Esophagus (tissue), 2 donors: ENCODE results near the gene COL9A1. TPM values are rescaled to one million over a fixed set of nuclear protein-coding genes. Genes with fewer than 3 reads are reported as not detected.

Source experiments
- H3K27ac ChIP-seq, 2 donors: one replicate each; pipeline ENCODE4 v1.5.1; 2013; ENCODE audit warnings: low read depth in 2 of 2, mild to moderate bottlenecking in 2 of 2, inconsistent platforms in 1 of 2, low read length in 1 of 2, moderate library complexity in 1 of 2
- H3K27me3 ChIP-seq, 2 donors: one replicate each; pipeline ENCODE4 v1.6.1; 2013; ENCODE audit warnings: low read length in 2 of 2, control low read depth in 1 of 2, mild to moderate bottlenecking in 1 of 2; ENCODE audit not compliant: insufficient read depth in 2 of 2, control insufficient read depth in 1 of 2
- H3K36me3 ChIP-seq, 2 donors: one replicate each; pipeline ENCODE4 v1.6.1; 2013; ENCODE audit warnings: low read length in 1 of 2; ENCODE audit not compliant: control insufficient read depth in 2 of 2, insufficient read depth in 2 of 2
- H3K4me1 ChIP-seq, 2 donors: one replicate each; pipeline ENCODE4 v1.6.1; 2013; ENCODE audit warnings: low read length in 1 of 2; ENCODE audit not compliant: control insufficient read depth in 2 of 2, insufficient read depth in 2 of 2
- H3K4me3 ChIP-seq, 2 donors: one replicate each; pipeline ENCODE4 v1.5.1; 2013; ENCODE audit warnings: low read length in 2 of 2, mild to moderate bottlenecking in 2 of 2, low read depth in 1 of 2, moderate library complexity in 1 of 2
- H3K9me3 ChIP-seq, 2 donors: one replicate each; pipeline ENCODE4 v1.6.1; 2013; ENCODE audit warnings: mild to moderate bottlenecking in 2 of 2, low read depth in 1 of 2, low read length in 1 of 2, moderate library complexity in 1 of 2; ENCODE audit not compliant: control insufficient read depth in 2 of 2, insufficient read depth in 1 of 2
- WGBS, 2 donors: extraction: QIAGEN DNeasy Blood & Tissue Kit; methylation state at CpG; one replicate each; pipeline ENCODE4 v1.1.7; 2013; 5-methylcytosine and 5-hydroxymethylcytosine counted together
- polyA plus RNA-seq, 2 donors: library from polyadenylated mRNA; stranded (reverse); fragments of 200-250 nt; gene quantifications; one replicate each; pipeline ENCODE4 v1.2.3, GENCODE V29; 2013
- donor health status: healthy with polysubstance abuse.
- donor health status: Bipolar disorder and iron deficiency.

COL9A1 gene
- polyA plus RNA-seq, 2 donors, result 0.08 TPM

DNA sequence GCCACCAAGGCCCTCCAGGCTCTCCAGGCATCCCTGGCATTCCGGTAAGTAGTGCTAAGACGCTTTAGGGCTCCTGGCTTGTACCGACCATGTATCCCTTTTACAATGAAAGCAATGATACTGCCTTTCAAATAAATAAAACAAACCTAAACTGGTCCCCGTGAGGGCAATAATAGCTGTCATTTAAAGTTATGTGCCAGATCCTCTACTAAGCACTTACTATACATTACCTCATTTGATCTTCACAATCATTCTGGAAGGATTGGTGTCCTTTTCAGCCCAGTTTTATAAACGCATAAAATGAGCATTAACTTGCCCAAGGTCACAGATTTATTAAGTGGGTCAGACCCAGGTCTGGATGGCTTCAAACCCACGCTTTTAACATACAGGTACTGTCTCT lies 114.7 kb downstream of the COL9A1 start:
- H3K9me3 ChIP-seq, result no peaks in the 10 kb centered on the region
- no peaks in the 10 kb centered on the region for H3K4me1 ChIP-seq
- H3K4me3 ChIP-seq, result no peak overlapping the region
- no peak overlapping the region for H3K27ac ChIP-seq
- no peaks in the 10 kb centered on the region for H3K36me3 ChIP-seq
- 83 to 91% methylated on average over 6 of the region's 6 CpGs for WGBS, 2 donors
- H3K27me3 ChIP-seq, result no peaks in the 10 kb centered on the region

DNA sequence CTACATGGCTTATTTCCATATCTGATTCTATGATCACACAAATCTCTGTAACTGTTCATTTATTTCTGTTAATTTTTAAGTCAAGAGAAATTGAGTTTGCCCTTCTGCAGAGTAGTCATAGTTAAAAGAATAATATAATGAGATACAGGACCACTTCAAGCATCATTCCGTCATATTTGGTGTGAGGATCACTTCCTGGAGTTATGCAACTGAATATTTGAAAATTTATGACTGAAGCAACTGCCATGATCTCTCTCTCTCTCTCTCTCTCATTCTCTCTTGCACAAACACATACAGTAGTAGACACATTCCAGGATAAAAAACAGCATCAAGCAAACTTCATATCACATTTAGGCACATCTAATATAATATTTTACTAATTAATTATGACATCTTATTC lies 116.4 kb downstream of the COL9A1 start:
- H3K9me3 ChIP-seq, result no peaks in the 10 kb centered on the region
- no peak overlapping the region for H3K27ac ChIP-seq
- H3K4me3 ChIP-seq, result no peak overlapping the region
- no peaks in the 10 kb centered on the region for H3K27me3 ChIP-seq
- no peaks in the 10 kb centered on the region for H3K4me1 ChIP-seq
- WGBS, 2 donors, result 84 to 94% methylated on average over 1 of the region's 1 CpG
- no peaks in the 10 kb centered on the region for H3K36me3 ChIP-seq

DNA sequence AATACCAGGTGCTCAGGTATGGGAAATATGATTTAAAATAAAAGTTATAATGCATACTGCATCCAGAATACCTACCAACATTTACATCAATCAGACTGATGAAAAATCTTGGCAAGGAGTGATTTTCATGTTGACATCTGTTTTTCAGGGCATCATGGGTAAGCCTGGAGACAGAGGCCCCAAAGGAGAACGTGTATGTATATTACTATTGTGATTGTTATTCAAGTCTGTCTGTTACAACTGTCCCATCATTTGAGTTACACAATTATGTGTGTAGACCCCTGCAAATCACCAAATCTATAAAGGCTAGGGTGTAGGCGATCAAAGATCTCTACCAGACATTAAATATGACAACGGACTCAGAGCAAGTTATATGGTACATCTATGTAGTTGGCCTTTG lies 118.2 kb downstream of the COL9A1 start:
- Histone ChIP-seq H3K27me3 (no peaks in the 10 kb centered on the region), H3K9me3 (peaks cover 0 to 3% of the 10 kb centered on the region in 2 donors), H3K27ac (no peak overlapping the region), H3K4me3 (no peak overlapping the region), H3K4me1 (no peaks in the 10 kb centered on the region), H3K36me3 (no peaks in the 10 kb centered on the region)
- WGBS, 2 donors, result 86 to 88% methylated on average over 3 of the region's 3 CpGs

DNA sequence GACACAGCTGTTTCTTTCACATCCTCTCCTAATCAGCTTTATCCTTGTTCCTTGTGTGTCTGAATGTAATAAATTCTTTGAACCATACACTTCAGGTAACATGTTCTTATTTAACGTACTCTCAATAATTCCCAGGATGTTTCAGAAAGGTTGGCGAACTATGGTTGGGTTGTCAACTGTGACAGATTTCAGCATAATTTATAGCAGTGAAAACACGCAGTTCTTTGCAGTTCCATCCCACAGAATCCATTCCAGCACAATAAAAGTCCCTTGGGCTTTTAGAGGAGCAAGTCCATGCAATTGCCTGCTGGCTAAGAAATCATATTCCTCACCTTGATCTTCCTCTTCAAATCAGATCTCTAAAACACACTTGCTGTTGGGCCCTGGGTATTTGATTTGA lies 119.3 kb downstream of the COL9A1 start:
- Histone ChIP-seq H3K36me3 (no peaks in the 10 kb centered on the region), H3K27me3 (no peaks in the 10 kb centered on the region), H3K4me3 (no peak overlapping the region), H3K4me1 (no peaks in the 10 kb centered on the region), H3K9me3 (peaks cover 0 to 3% of the 10 kb centered on the region in 2 donors), H3K27ac (no peak overlapping the region)
- 31 to 45% methylated on average over 3 of the region's 3 CpGs for WGBS, 2 donors

GRCh38 chr6:70180901-70181599 lies 121.8 kb downstream of the COL9A1 start:
- Histone ChIP-seq H3K4me3 (no peak overlapping the region), H3K27me3 (no peaks in the 10 kb centered on the region), H3K4me1 (no peaks in the 10 kb centered on the region), H3K9me3 (peaks cover 0 to 3% of the 10 kb centered on the region in 2 donors), H3K36me3 (no peaks in the 10 kb centered on the region), H3K27ac (no peak overlapping the region)
- WGBS, 2 donors, result 41 to 53% methylated on average over 1 of the region's 1 CpG

DNA sequence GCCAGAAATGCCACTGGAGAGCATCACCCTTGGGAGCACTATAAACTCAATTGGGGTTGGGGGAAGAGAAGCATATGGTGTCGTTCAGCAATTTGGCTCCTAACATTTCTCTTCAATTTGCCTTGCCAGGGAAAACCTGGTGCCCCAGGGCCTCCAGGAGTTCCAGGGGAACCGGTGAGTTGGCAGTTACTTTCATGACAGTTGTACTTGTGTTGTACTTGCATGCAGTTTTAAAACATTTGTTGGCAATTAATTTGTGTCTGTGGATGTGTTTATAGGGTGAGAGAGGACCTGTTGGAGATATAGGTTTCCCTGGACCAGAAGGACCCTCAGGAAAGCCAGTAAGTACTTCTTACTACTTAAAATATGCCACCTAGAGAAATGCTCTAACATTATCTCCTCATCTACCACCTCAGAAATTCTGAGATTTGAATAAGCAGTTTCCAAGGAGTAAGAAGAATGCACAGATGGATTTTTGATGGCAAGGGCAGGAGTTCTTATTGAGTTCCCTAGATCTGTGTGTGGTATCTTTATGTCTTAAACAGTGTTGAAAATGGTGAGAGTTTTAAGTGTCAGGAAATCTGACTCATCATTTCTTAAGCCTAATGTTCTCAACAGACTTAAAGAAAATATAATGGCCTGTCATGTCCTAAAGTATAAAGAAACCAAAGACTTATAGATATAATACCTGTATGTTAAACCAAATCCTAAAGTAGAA lies 122.5 kb downstream of the COL9A1 start:
- H3K27ac ChIP-seq, result no peak overlapping the region
- H3K9me3 ChIP-seq, result peaks cover 0 to 3% of the 10 kb centered on the region in 2 donors
- 70 to 89% methylated on average over 2 of the region's 2 CpGs for WGBS, 2 donors
- no peaks in the 10 kb centered on the region for H3K4me1 ChIP-seq
- no peak overlapping the region for H3K4me3 ChIP-seq
- H3K36me3 ChIP-seq, result no peaks in the 10 kb centered on the region
- H3K27me3 ChIP-seq, result no peaks in the 10 kb centered on the region

GRCh38 chr6:70176842-70177550 lies 125.9 kb downstream of the COL9A1 start:
- Histone ChIP-seq H3K4me3 (no peak overlapping the region), H3K27me3 (no peaks in the 10 kb centered on the region), H3K4me1 (no peaks in the 10 kb centered on the region), H3K36me3 (no peaks in the 10 kb centered on the region), H3K27ac (no peak overlapping the region), H3K9me3 (peaks cover 0 to 3% of the 10 kb centered on the region in 2 donors)
- 75 to 76% methylated on average over 3 of the region's 3 CpGs for WGBS, 2 donors

GRCh38 chr6:70175770-70176169 lies 127.1 kb downstream of the COL9A1 start:
- 72% methylated on average over 2 of the region's 2 CpGs for WGBS, 2 donors
- H3K27ac ChIP-seq, result no peak overlapping the region
- H3K27me3 ChIP-seq, result no peaks in the 10 kb centered on the region
- H3K4me1 ChIP-seq, result no peaks in the 10 kb centered on the region
- H3K4me3 ChIP-seq, result no peak overlapping the region
- H3K9me3 ChIP-seq, result peaks cover 0 to 3% of the 10 kb centered on the region in 2 donors
- no peaks in the 10 kb centered on the region for H3K36me3 ChIP-seq

DNA sequence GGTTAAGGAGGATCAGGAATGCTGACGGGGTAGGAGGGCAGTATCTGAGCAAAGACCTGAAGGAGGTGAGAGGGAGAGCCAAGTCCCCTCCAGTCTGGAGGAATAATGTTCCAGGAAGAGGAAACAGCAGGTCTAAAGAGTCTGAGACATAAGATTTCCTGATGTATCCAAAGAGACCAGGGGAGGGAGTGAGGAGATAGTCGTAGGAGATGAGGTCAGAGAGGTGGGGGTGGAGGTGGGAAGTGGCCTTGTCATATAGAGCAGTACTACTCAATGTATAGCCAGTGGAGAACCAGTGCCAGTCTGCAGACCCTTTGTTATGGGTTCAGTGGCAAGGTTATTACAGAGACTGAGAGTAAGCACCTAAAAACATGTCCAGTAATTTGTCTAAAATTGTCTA lies 130.6 kb downstream of the COL9A1 start:
- no peaks in the 10 kb centered on the region for H3K36me3 ChIP-seq
- no peak overlapping the region for H3K27ac ChIP-seq
- 53 to 57% methylated on average over 2 of the region's 2 CpGs for WGBS, 2 donors
- no peaks in the 10 kb centered on the region for H3K9me3 ChIP-seq
- H3K4me1 ChIP-seq, result no peaks in the 10 kb centered on the region
- H3K27me3 ChIP-seq, result no peaks in the 10 kb centered on the region
- no peak overlapping the region for H3K4me3 ChIP-seq
